Pons (tissue), 1 donor: ENCODE data around the gene ZNF544.

ENCODE experiments used
- DNase-seq: peaks from one replicate; pipeline ENCODE4 v3.0.0-alpha.2; 2016; ENCODE audit warnings: low spot score

ZNF544 gene

DNA sequence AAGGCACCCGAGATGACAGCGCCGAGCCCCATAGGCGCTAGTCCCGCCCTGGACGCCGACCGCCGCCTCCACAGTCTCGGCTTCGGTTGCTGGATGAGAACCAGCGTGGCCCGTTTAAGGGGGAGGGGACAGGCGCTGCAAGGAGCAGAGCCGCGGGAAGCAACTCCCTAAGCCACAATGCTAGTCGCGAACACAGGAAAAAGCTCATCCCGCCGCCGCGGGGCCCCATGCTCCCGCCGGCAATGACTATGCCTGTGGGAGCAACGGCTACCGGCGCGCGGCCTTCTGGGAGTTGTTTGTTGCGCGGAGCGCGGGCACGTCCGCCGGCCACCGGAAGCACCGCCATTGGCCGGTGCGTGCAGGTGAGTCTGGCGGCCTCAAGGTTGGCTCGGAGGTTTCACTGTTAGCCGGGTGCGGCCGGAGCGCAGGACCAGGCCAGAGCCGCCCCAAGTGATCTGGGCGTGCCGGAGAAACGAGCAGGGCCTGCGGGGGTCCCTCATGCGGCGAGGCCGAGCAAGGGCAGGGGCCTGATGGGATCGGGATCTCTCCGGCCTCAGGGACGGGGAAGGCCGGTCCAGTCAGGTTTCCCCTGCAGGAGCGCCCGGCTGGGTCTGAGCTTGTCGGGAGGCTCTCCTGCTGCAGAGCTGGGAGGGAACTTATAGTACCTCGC lies at the start of gene ZNF544:
ZNF544 (plus strand) TSS at position 330 of the 670 bp plus-strand sequence. CDS start 15,110 bp downstream, outside the sequence.
- peak; percentile 25 for DNase-seq

DNA sequence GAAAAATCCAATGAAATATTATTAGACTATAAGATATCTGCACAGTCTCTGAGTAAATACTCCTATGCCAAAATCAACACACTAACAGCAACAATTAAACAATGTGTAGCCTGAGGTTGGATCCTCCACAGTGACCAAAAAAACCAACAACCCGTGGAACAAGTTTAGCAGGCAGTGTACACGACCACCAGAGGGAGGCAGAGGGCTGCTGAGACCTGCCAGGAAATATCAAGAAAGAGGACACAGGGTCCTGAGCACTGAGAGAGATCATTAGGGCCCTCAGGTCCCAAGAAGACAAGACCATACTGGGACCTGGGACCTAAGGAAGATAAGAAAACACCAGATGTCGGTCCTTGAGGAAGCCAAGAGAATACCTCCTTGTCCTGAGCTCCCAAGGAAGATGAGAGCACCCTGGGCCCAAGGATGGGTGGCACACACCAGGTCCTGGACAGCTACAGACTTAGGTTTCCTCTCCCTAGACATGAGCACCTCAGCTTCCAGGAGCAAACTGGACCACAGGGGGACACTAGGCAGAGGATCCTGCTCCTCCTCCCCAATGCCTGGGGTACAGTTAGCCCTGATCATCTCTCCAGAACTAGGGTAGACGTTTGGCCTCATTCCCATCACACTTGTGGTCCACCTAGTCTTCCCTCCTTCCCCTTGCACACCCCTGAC lies 46.7 kb upstream of the ZNF544 start:
- no peak for DNase-seq

DNA sequence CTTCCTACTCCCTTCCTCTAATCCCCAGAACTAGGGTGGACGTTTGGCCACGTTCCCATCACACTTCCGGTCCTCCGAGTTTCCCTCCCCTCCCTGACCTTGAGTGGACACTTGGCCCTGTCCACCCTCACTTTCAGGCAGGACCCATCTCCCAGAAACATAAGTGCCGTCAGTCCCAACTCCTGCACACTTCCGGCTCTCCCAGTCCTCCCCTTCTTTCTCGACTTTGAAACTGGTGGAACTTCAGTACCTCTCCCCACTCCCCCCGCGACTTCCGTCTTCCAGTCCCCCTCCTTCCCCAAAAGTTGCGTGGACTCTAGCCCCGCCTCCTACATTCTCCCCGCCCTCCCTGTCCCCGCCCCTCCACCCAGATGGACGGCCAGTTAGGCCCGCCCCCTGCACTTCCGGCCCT lies 46.1 kb upstream of the ZNF544 start:
- no peak for DNase-seq

DNA sequence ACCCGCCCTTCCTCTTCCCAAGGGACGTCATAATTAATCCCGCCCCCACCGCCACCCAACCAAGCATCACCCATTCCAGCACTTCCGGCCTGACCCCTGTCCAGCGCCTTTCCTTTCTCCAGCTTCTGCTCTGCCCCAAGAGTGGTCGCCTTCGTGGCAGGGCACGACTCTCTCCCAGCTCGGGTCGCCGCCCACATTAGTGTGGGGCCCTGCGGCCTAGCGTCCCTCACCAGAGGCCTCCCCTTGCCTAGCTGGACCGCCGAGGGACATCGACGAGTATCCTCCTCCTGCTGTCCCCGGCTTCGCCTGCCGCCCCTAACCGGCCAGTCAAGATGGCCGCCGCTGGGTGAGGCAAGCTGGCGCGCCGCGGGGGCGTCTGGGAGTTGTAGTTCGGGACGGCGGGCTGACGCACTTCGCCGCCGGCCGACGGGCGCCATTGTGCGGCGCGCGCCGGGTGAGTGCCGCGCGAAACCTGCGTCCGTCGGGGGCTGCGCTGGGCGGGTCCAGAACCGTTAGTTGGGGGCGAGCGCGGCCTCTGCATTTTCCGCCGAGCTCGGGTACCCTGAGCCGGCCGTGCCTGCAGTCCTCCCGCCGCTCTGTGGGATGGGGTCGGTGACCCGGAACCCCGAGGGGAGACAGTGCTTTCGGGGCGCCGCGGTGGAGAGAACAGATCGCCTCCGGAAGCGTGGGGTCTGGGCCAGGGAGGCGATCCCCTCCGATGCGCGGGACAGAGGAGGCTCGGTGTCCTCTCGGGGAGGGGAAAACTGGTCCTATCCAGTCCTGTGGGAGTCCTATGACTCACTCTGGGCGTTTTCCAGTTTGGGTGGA lies 45.5 kb upstream of the ZNF544 start, which contains the start of gene ZNF274:
ZNF274 (plus strand) TSS at position 73 of the 828 bp plus-strand sequence. CDS start 905 bp downstream, outside the sequence.
- DNase-seq = peak; percentile 83

DNA sequence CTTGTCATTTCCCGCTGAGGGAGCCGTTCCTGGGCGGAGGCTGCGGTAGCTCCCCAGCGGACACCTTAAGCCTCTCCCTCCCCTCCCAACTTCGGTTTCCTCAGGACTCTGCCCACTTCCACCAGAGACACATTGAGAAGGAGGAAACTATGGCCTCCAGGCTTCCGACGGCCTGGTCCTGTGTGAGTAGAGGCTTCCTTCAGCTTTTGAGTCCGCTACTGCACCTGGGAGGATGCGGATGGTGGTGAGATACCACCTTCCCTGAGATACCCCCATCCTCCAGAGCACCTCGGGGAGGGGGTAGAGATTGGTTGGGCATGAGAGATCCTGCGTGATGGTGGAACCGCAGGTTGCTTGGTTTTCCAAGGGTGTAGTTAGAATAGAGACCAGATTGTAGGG lies 44.9 kb upstream of the ZNF544 start:
- DNase-seq = no peak

DNA sequence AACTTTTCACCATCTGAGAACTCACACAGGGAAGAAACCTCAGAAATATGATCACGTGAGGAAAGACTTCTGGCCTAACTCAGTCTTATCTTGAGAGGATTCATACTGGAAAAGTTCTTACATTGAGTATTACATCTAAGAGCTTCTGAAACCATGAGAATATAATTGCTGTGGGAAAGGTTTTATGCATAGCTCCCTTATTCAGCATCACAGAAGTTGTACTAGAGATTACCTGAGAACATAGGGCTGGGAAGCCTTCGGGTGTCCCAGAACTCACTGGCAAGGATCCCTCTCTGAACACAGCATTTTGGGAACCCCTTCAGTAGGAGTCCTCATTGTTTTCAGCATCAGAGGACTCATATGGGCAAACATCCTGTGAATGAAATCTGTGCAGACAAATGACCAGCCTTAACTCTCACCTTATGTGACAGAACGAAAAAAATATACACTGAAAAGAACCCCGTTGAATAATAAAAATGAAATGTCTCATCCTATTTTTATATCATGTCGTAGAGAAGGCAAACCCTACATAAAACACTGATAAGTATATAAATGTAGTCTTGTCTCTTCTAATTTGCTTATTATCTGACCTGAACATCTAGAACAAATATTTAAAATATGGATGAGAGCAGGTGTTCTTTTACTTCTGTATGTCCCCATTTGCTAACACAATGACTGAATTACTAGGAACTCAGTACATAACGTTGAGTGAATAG lies 31.7 kb upstream of the ZNF544 start:
- no peak for DNase-seq

DNA sequence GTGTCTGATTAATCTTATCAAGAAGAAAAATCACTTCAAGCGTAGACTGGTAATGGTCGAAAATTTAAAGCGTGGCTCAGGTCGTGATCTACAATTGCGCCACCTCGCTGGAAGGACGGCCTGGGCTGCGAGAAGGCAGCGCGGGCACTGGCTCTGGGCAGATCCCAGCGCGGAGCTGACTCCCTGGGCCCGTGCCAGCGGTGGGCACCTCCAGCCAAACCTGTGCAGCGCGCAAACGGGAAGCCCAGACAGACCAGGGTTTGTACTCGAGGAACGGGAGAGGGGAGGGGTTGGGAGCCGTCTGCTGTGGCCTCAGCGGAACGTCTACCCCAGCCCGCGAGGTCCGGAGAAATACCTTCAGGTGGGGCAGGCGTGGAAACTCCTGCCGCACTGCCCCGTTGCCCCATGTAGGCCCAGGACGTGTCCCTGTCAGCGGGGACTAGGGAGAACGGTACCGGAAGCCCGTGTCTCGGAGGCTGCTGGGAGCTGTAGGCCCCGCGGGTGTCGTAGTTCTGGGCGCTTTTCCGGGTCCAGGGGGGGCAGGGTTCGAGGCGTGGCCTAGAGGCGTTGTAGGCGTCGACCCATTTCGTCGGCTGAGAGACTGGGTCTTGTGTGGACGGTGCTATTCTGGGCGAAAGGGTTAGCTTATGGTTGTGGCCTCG lies 24.8 kb upstream of the ZNF544 start:
- DNase-seq = no peak

DNA sequence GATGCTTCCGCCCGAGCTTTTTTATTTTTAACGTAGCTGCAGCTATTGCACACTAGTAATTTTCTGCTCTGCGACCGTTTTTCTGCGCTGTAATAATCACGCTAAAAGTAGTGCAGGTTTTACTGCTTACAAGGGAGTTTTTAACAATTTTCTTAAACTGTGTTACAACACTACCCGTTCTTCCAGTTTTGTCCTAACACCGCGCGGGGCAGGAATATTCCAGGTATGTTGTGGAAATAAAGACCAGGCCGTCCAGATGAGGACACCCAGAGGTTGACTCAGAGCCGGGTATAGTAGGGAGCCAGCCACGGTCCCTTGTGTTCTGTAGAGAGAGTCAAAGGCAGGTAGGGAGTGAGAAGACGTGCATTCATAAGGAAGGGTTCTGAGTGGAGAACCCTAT lies 24.1 kb upstream of the ZNF544 start:
- DNase-seq = no peak

DNA sequence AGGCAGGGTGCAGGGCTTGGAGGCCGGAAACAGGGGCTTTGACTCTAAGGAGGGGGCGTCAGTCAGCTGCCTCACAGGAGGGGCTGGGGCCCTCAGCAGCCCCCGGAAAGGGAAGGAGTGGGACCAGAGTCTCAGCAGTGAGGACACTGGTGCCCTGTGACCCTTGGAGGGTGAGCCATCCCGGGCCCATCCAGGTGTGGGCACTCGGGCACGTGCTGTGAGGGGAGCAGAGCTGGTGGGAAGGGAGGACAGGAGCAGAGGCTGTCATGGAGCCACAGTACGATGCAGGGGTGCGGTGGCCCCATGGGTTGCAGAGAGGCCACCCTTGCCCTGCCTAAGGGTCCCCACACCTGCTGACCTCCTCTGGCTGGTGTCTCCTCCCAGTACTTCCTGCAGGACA lies 19.1 kb upstream of the ZNF544 start:
- no peak for DNase-seq

DNA sequence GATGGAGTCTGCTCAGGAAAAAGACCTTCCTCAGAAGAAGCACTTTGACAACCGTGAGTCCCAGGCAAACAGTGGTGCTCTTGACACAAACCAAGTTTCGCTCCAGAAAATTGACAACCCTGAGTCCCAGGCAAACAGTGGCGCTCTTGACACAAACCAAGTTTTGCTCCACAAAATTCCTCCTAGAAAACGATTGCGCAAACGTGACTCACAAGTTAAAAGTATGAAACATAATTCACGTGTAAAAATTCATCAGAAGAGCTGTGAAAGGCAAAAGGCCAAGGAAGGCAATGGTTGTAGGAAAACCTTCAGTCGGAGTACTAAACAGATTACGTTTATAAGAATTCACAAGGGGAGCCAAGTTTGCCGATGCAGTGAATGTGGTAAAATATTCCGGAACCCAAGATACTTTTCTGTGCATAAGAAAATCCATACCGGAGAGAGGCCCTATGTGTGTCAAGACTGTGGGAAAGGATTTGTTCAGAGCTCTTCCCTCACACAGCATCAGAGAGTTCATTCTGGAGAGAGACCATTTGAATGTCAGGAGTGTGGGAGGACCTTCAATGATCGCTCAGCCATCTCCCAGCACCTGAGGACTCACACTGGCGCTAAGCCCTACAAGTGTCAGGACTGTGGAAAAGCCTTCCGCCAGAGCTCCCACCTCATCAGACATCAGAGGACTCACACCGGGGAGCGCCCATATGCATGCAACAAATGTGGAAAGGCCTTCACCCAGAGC lies 16.2 kb upstream of the ZNF544 start:
- no peak for DNase-seq

DNA sequence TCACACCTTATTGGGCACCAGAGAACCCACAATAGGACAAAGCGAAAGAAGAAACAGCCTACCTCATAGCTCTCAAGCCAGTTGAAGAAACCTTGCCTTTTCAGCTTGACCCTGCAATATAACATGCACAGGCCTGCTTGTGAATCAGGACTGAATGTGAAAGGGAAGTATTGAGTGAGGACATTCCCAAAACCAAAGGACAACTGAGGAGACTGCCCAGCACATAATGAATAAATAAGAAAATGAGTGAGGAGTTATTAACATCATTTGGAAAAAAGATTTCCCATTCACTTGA lies 15.7 kb upstream of the ZNF544 start:
- DNase-seq = no peak

DNA sequence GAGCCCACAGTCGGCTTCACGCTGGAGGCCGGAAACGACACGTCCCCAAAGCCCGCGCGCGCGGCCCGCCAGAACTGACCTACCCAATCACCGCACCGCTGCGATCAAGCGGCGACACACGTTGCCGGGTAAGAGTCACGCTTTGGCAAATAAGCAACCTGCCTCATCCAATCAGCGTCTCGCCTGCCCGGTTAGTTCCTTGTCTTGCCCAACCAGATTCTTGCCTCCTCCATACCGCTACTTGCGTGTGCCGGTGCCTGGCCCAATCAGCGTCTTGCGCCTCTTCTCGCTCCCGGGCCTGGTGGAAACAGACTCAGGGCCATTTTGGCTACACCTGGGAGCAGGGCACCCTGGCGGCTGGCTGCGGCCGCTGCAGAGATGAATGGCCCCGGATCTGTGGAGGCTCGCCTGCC lies 11.6 kb upstream of the ZNF544 start:
- DNase-seq = no peak

DNA sequence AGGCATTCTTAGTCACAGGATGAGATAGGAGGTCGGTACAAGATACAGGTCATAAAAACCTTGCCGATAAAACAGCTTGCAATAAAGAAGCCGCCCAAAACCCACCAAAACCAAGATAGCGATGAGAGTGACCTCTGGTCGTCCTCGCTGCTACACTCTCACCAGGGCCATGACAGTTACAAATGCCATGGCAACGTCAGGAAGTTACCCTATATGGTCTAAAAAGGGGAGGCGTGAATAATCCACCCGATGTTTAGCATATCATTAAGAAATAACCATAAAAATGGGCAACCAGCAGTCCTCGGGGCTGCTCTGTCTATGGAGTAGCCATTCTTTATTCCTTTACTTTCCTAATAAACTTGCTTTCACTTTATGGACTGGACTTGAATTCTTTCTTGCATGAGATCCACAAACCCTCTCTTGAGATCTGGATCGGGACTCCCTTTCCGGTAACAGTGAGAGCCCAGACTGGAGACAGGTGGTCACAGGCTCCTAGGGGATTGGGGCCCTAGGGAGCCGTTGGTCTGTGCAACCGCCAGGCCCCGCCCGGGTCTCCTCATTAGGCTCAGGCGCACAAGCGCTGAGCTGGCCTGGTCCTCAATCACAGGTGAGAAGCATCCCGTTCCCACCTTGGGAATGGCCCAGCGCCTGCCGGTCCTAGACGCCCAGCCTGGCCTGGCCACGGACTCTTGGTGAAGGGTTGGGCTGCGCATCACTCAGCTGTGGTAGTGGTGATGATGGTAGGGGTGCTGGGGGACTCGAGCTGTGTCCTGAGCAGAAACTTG lies 10.9 kb upstream of the ZNF544 start:
- DNase-seq = no peak

DNA sequence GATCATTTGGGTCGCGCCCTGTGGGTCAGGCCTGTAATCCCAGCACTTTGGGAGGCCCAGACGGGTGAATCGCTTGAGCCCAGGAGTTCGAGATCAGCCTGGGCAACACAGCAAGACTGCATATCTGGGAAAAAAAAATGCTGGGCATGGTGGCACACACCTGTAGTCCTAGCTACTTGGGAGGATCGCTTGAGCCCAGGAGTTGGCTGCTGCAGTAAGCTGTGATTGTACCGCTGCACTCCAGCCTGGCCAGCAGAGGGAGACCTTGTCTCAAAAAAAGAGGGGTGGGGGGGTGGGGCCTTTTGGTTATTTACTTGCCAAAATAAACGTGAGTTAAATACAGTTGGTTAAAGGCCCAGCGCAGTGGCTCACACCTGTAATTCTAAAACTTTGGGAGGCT lies 9.8 kb upstream of the ZNF544 start:
- no peak for DNase-seq

DNA sequence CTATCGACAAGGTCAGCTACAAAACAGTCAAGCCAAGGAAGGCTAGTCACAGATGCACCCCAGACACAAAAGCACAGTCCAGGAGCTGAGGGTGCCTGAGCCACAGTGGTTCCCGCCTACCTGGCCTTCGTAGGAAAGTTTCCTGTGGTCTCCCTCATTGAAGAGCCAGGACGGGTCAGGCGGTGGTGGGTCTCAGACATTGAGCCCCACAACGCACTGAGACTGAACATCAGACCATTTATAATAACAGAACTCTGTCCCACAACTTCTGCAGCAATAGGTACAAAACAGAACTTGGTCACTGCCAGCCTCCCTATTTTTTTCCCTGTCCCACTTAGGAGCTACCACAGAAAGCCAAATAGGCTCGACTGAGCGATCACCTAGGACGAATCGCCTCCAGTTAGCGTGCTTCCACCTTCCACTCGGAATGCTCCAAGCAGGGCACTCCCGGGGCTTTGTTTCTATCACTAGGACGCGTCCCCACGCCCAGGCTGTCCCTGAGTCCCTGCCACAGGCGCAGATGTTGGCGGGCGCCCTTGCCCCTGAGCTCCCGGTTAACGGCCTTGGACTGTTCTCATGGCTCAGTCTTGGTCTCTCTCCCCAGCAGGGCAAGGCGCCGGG lies 640 bp upstream of the ZNF544 start:
- no peak for DNase-seq

DNA sequence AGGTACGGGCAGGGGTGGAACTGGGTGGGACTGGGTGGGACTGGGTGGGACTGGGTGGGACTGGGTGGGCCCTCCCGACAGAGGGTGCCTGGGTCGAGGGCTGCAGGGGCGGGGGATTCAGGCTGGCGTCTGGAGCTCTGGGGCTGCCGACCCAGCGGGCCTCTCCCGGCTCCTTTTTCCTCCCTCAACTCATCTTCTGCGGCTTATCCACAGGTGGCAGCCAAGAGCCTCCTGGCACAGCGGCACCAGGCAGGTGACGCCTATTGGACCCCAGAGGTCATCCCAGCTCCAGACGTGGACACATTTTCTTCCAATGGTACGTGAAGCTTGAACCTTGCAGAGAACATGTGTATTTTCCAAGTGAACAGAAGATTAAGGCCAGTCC lies 533 bp downstream of the ZNF544 start:
- no peak for DNase-seq

DNA sequence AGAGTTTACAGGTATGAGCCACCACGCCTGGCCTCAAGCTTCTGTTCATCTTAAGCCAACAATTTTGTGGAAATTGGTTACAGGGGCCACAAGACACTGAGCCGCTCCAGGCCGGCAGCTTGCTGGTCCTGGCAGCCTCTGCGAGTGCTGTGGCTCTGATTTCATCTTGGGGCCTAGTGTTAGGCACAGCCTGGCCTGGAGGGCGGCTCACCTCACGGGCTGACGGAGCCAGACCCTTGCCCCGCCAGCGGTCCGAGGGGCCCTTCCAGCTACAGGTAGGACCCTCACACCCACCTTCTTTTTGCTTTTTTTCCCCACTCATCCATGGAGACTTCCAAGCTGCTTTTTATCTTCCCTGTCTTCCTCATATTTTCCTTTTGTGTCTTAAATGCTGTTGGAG lies 8.6 kb downstream of the ZNF544 start:
- DNase-seq = no peak

DNA sequence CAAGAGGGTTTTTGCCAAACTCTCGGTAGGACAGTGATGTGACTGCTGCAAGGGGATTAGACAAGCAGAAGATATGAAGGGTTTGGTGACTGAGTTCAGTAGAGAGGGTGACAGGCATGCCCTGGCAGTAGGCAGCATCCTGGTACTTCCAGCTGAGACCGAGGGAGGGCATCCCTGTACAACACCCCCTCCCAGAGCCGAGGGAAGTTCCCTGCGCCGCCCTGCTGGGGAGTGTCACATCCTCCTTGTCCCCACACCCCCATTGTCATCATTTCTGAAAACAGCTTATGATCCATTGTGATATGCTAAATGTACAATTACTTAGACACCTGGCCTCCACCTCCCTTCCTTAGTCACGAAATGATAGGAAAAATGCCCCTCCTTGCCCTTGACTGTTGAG lies 14.6 kb downstream of the ZNF544 start:
- no peak for DNase-seq

DNA sequence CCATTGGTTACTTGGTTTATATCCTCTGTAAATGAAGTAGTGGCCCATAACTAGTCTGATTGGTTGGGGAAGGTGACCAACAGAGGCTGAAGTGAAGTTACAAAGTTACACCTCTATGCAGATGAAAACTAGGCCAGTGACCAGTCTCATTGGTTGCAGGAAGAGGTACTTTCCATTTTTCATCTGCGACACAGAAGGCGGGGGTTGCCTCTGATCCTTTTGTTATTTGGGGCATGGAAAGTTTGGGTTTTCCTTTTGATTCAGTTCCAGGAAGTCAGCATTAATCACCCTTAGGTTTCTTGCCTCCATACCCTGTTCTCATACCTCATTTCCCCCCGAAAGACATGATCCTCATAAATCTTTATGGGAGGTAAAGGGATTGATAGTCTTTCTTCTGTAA lies 20.2 kb downstream of the ZNF544 start:
- no peak for DNase-seq

DNA sequence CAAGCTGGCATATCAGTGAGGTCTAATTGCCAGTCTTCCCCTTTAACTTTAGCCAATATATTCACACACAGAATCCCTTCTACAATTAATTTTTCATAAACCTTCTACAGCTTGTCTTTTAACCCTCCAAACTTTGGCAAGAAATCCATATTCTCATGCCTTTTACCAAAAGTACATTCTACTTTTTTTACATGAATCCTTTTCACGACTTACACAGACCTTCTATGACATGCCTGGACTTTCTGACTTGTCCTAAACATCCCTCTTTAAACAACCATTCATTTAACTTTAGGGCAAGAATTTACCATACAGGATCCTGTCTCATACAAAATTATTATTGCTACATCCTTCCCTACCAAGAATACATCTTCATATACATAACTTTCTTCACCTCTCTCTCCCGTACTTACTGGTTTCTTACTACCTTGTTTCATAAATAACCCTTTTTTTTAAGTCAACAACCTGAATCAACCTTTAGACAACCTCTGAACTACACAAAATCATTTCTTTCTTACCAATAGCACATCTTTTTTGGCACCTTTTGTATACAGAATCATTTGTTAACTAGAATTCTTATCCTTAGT lies 23.5 kb downstream of the ZNF544 start:
- no peak for DNase-seq
